Measurements from ENCODE around the gene FBXL7. TPM values are rescaled to one million over a fixed set of nuclear protein-coding genes. Genes with fewer than 3 reads are reported as not detected.
A peak's percentile ranks its signal among the peaks of the same experiment; 100 is the strongest.

The FBXL7 gene
- total and polyA plus RNA-seq, 2 of the 8 experiments (the other 6 are each of a cell fraction or from before 2014, with no cell fraction given), result 17.7 to 17.8 TPM

- Histone ChIP-seq H3K4ac (replicated peaks; ENCODE audit: insufficient read length, low read depth, low read length) (no peak overlapping the region), H4K91ac (replicated peaks; ENCODE audit: insufficient read length, low read length) (no peak overlapping the region), H3K23ac (ENCODE audit: insufficient read length) (no peak overlapping the region), H4K8ac (ENCODE audit: extremely low read depth, insufficient read depth, low read length) (no peak overlapping the region), H2BK15ac (ENCODE audit: low read length) (no peak overlapping the region), H3K36me3 (ENCODE audit: control insufficient read depth in 2 of 4, insufficient read depth in 4 of 4, low read length in 3 of 4) (no peaks in the 10 kb centered on the region), H2BK12ac (ENCODE audit: low read depth, low read length) (no peak overlapping the region), H4K20me1 (replicated peaks in 1 of 2; ENCODE audit: control insufficient read depth in 1 of 2, insufficient read depth in 2 of 2, low read length in 2 of 2) (no peaks in the 10 kb centered on the region), H2AFZ (ENCODE audit: low read length) (no peak overlapping the region), H3K56ac (replicated peaks; ENCODE audit: insufficient read length, low read depth, low read length) (no peak overlapping the region), H3K4me3 (ENCODE audit: extremely low read depth in 1 of 4, insufficient read depth in 2 of 4, low read depth in 3 of 4, low read length in 4 of 4) (no peak overlapping the region), H3K23me2 (ENCODE audit: low read depth, low read length) (no peaks in the 10 kb centered on the region), H3K9ac (replicated peaks in 1 of 4; ENCODE audit: extremely low read depth in 1 of 4, low read depth in 3 of 4, low read length in 3 of 4) (0 out of 7 replicates have a peak overlapping the region, but pooled peaks of 1 of the 4 experiments have one; percentile 24), H3K27me3 (replicated peaks in 1 of 4; ENCODE audit: control insufficient read depth in 3 of 4, extremely low read depth in 1 of 4, insufficient read depth in 3 of 4, low read length in 3 of 4) (no peaks in the 10 kb centered on the region), H3K9me3 (ENCODE audit: insufficient read depth in 2 of 2, low read depth in 1 of 2, low read length in 1 of 2) (no peaks in the 10 kb centered on the region), H3K79me2 (ENCODE audit: control insufficient read depth in 1 of 2, insufficient read depth in 2 of 2, low read length in 2 of 2) (peaks cover 0 to 14% of the 10 kb centered on the region in 2 experiments; a peak in 2 of 4 replicates), H2BK5ac (ENCODE audit: low read depth, low read length) (no peak overlapping the region), H3K4me1 (replicated peaks in 1 of 4; ENCODE audit: control insufficient read depth in 3 of 4, insufficient read depth in 4 of 4, low read length in 3 of 4) (peaks cover 0 to 7% (median 0%) of the 10 kb centered on the region in 4 experiments; a peak in 1 of 7 replicates), H2BK120ac (replicated peaks; ENCODE audit: low read depth, low read length) (no peak overlapping the region), H3K79me1 (ENCODE audit: low read depth, low read length) (no peaks in the 10 kb centered on the region; the same call in 1 of the 2 replicates), H4K5ac (ENCODE audit: insufficient read length, low read depth, low read length) (no peak overlapping the region), H3K14ac (ENCODE audit: insufficient read length) (no peak overlapping the region), H3K18ac (ENCODE audit: extremely low read depth, low read length) (no peak overlapping the region), H3K4me2 (ENCODE audit: insufficient read depth in 1 of 2, low read depth in 2 of 2, low read length in 2 of 2) (no peak overlapping the region), H2AK5ac (ENCODE audit: low read depth, low read length) (no peak overlapping the region), H3K27ac (ENCODE audit: low read depth, low read length) (no peak overlapping the region), H2BK20ac (ENCODE audit: low read length) (no peak overlapping the region)
- DNase-seq (ENCODE audit: low read depth in 1 of 2, low spot score in 2 of 2) (no peak), FAIRE-seq (no peak)
- ChIA-PET CTCF (ENCODE audit: partially characterized antibody) (interaction anchor here (0.6 to 1.2 kb wide), 3 partner anchors 9 to 176 kb away, joined by 3 to 6 read pairs (median 4); no protein-coding TSS in a partner anchor), POLR2A (ENCODE audit: partially characterized antibody) (no interaction called here)
- WGBS, 2 experiments (ENCODE audit: extremely low coverage in 1 of 2, insufficient coverage in 1 of 2, insufficient read length in 1 of 2, insufficient replicate concordance in 2 of 2, low coverage in 1 of 2, low lambda C conversion rate in 2 of 2, missing lambda C conversion rate in 1 of 2), result 91% methylated on average over 8 of the region's 8 CpGs; no CpG with 5 or more reads in 1 of the 2 experiments
- TF ChIP-seq TEAD4 (IDR thresholded peaks at IDR 0.05; ENCODE audit: low read depth, low read length) (no peak), KDM1A (IDR thresholded peaks at IDR 0.05; ENCODE audit: borderline replicate concordance, low read length) (no peak), JUN (IDR thresholded peaks at IDR 0.05; ENCODE audit: low read depth, low read length) (no peak), CBX8 (IDR thresholded peaks at IDR 0.05; ENCODE audit: borderline replicate concordance, low read depth, low read length) (no peak), EZH2 (IDR thresholded peaks at IDR 0.05; ENCODE audit: low read depth, low read length, severe bottlenecking) (no peak), HDAC6 (IDR thresholded peaks at IDR 0.05; ENCODE audit: low read depth, low read length) (no peak), BACH1 (IDR thresholded peaks at IDR 0.05; ENCODE audit: low read length) (no peak), KDM5A (IDR thresholded peaks at IDR 0.05; ENCODE audit: low read length) (no peak), RXRA (IDR thresholded peaks at IDR 0.05; ENCODE audit: insufficient read depth, low read depth, low read length) (no peak), POU5F1 (IDR thresholded peaks at IDR 0.05; ENCODE audit: low read depth, low read length) (no peak), SAP30 (IDR thresholded peaks at IDR 0.05; ENCODE audit: insufficient read depth, insufficient replicate concordance, low read length) (no peak), NRF1 (IDR thresholded peaks at IDR 0.05; ENCODE audit: low read depth, low read length) (no peak), BRCA1 (IDR thresholded peaks at IDR 0.05; ENCODE audit: low read depth, low read length) (no peak)
Observed at GRCh38 chr5:15757619-15758018, 257.6 kb downstream of the FBXL7 start.

All from H1 (cell line).